PC-9 (cell line): ENCODE data around the gene STX18. TPM values are rescaled to one million over a fixed set of nuclear protein-coding genes. Genes with fewer than 3 reads are reported as not detected.

Experiments
- BruUV-seq: library from RNA; stranded (reverse); fragments of 400-500 nt; replicated peaks from 2 replicates; lab custom pipeline; 2021; lab: Mats Ljungman, UMichigan
- CTCF ChIA-PET: fragments of 300-600 bp; sonication (Branson Sonifier 250); formaldehyde crosslinking; loops from one replicate; lab custom pipeline; 2022; ENCODE audit warnings: antibody characterized with exemption; lab: Charles Lee
- POLR2A ChIA-PET: fragments of 300-600 bp; sonication (Branson Sonifier 250); formaldehyde crosslinking; loops from one replicate; lab custom pipeline; 2022; ENCODE audit warnings: antibody characterized with exemption; ENCODE audit not compliant: unreplicated experiment; lab: Charles Lee
- DNase-seq, 2 experiments: peaks; one replicate each; pipeline versions ENCODE4 v3.0.0 to v3.0.0-alpha.2; 2015 to 2022; ENCODE audit warnings: mixed read lengths in 1 of 2
- H2AFZ ChIP-seq: fragments of 200-600 bp; sonication (generic); 2 replicates; pipeline ENCODE4 v1.8.1; 2017; ENCODE audit warnings: antibody characterized with exemption
- H3F3A ChIP-seq: fragments of 200-600 bp; sonication (generic); 2 replicates; pipeline ENCODE4 v1.8.1; 2017; ENCODE audit warnings: antibody characterized with exemption, mild to moderate bottlenecking, low read depth; ENCODE audit not compliant: insufficient read depth
- H3K27ac ChIP-seq: fragments of 200-600 bp; sonication (generic); 2 replicates; pipeline ENCODE4 v1.6.1; 2016; ENCODE audit warnings: mixed run types
- H3K27me3 ChIP-seq: fragments of 200-600 bp; sonication (generic); 2 replicates; pipeline ENCODE4 v1.6.1; 2016; ENCODE audit warnings: low read depth, mixed run types; ENCODE audit not compliant: insufficient read depth
- H3K36me3 ChIP-seq: fragments of 200-600 bp; sonication (generic); 2 replicates; pipeline ENCODE4 v1.6.1; 2016; ENCODE audit warnings: low read depth, mixed run types
- H3K4me1 ChIP-seq: fragments of 200-600 bp; sonication (generic); replicated peaks from 2 replicates; pipeline ENCODE4 v1.6.1; 2016; ENCODE audit warnings: mixed run types; ENCODE audit not compliant: insufficient read depth
- H3K4me2 ChIP-seq: fragments of 200-600 bp; sonication (generic); 2 replicates; pipeline ENCODE4 v1.6.1; 2017; ENCODE audit warnings: mixed run types
- H3K4me3 ChIP-seq: fragments of 200-600 bp; sonication (generic); 2 replicates; pipeline ENCODE4 v1.6.1; 2016; ENCODE audit warnings: mixed run types
- H3K79me2 ChIP-seq: fragments of 200-600 bp; sonication (generic); 2 replicates; pipeline ENCODE4 v1.6.1; 2017; ENCODE audit warnings: low read depth, mixed run types
- H3K9me2 ChIP-seq: fragments of 200-600 bp; sonication (generic); 2 replicates; pipeline ENCODE4 v1.8.1; 2017; ENCODE audit warnings: mild to moderate bottlenecking; ENCODE audit not compliant: insufficient read depth
- H3K9me3 ChIP-seq: fragments of 200-600 bp; sonication (generic); 2 replicates; pipeline ENCODE4 v1.8.1; 2016; ENCODE audit warnings: low read depth; ENCODE audit not compliant: insufficient read depth
- H4K20me1 ChIP-seq: fragments of 200-600 bp; sonication (generic); 2 replicates; pipeline ENCODE4 v1.8.1; 2017; ENCODE audit not compliant: insufficient read depth
- CTCF ChIP-seq: fragments of 200-600 bp; sonication (generic); conservative IDR thresholded peaks from 2 replicates; pipeline ENCODE4 v1.6.1; 2017; ENCODE audit warnings: mixed run types, antibody characterized with exemption, mild to moderate bottlenecking, moderate library complexity
- EZH2 ChIP-seq: fragments of 200-600 bp; sonication (generic); IDR thresholded peaks from 2 replicates; pipeline ENCODE4 v1.8.0; 2017; ENCODE audit warnings: antibody characterized with exemption, low read depth
- intact Hi-C: fragments of 100-400 bp; cut with micrococcal nuclease; formaldehyde crosslinking; loops from one replicate; pipeline ENCODE4 v1.10.0; 2022; ENCODE audit not compliant: unreplicated experiment
- total RNA-seq: library from RNA; stranded (reverse); gene quantifications from 2 replicates; pipeline ENCODE4 v1.2.3, GENCODE V29; 2021

The STX18 gene
- total RNA-seq, 1 experiment from 2014 or later: 30.5 TPM

- peaks cover 10% of the 10 kb centered on the region for H3K4me1 ChIP-seq
- peak overlapping the region; percentile 23; the same call in 1 of the 2 replicates for H3K27ac ChIP-seq
- TF ChIP-seq CTCF (no peak), EZH2 (no peak)
- 0 out of 2 replicates have a peak, but pooled peaks cover 3% of the 10 kb centered on the region for H3K36me3 ChIP-seq
- no peaks in the 10 kb centered on the region for H3K9me2 ChIP-seq
- no peaks in the 10 kb centered on the region for H3K27me3 ChIP-seq
- H3K9me3 ChIP-seq: no peaks in the 10 kb centered on the region
- no peak overlapping the region for H3K4me2 ChIP-seq
- H3F3A ChIP-seq: no peaks in the 10 kb centered on the region
- no peaks in the 10 kb centered on the region for H4K20me1 ChIP-seq
- H2AFZ ChIP-seq: no peak overlapping the region
- H3K79me2 ChIP-seq: no peaks in the 10 kb centered on the region
- intact Hi-C loops: no loop called here
- DNase-seq: peak in 1 of 2 experiments; percentile 2
- POLR2A ChIA-PET: no interaction called here
- no peak overlapping the region for H3K4me3 ChIP-seq
- BruUV-seq: no TSS peak
- CTCF ChIA-PET: no interaction called here
Measured at GRCh38 chr4:4443821-4444220, 98.0 kb downstream of the STX18 start.

GRCh38 chr4:4440333-4441061, 101.4 kb downstream of the STX18 start:
- H3F3A ChIP-seq: no peaks in the 10 kb centered on the region
- no peaks in the 10 kb centered on the region for H3K79me2 ChIP-seq
- no peak overlapping the region for H3K4me2 ChIP-seq
- no TSS peak for BruUV-seq
- 0 out of 2 replicates have a peak, but pooled peaks cover 3% of the 10 kb centered on the region for H3K36me3 ChIP-seq
- intact Hi-C loops: no loop called here
- H2AFZ ChIP-seq: no peak overlapping the region
- no peak for DNase-seq
- no peaks in the 10 kb centered on the region for H3K9me2 ChIP-seq
- H3K4me3 ChIP-seq: no peak overlapping the region
- ChIA-PET POLR2A (no interaction called here), CTCF (no interaction called here)
- H4K20me1 ChIP-seq: no peaks in the 10 kb centered on the region
- H3K27ac ChIP-seq: no peak overlapping the region
- no peaks in the 10 kb centered on the region for H3K9me3 ChIP-seq
- H3K4me1 ChIP-seq: peaks cover 10% of the 10 kb centered on the region
- TF ChIP-seq EZH2: no peak
- no peak for TF ChIP-seq CTCF
- no peaks in the 10 kb centered on the region for H3K27me3 ChIP-seq

- no peaks in the 10 kb centered on the region for H3K9me3 ChIP-seq
- H3K9me2 ChIP-seq: no peaks in the 10 kb centered on the region
- H3K79me2 ChIP-seq: no peaks in the 10 kb centered on the region
- H4K20me1 ChIP-seq: no peaks in the 10 kb centered on the region
- BruUV-seq: no TSS peak
- 0 out of 2 replicates have a peak, but pooled peaks cover 3% of the 10 kb centered on the region for H3K36me3 ChIP-seq
- H3K4me1 ChIP-seq: peaks cover 10% of the 10 kb centered on the region
- TF ChIP-seq EZH2 (no peak), CTCF (no peak)
- H2AFZ ChIP-seq: no peak overlapping the region
- POLR2A ChIA-PET: no interaction called here
- no peak overlapping the region for H3K4me2 ChIP-seq
- no peak overlapping the region for H3K27ac ChIP-seq
- intact Hi-C loops: no loop called here
- H3K27me3 ChIP-seq: no peaks in the 10 kb centered on the region
- no peaks in the 10 kb centered on the region for H3F3A ChIP-seq
- DNase-seq: no peak
- H3K4me3 ChIP-seq: no peak overlapping the region
- CTCF ChIA-PET: no interaction called here
Measured at GRCh38 chr4:4439782-4440181, 102.1 kb downstream of the STX18 start.
